Measurements from ENCODE around the gene SIRPA.

Gene SIRPA

GRCh38 chr20:1902188-1902587 lies 7.0 kb downstream of the SIRPA start:
- no peak overlapping the region for H3K4me3 ChIP-seq (replicated peaks; ENCODE audit: low read depth, low read length)
- DNase-seq (ENCODE audit: extremely low read depth, low read depth), result no peak
- no peak for TF ChIP-seq CTCF (IDR thresholded peaks at IDR 0.05; ENCODE audit: low read depth, low read length, missing control alignments)

DNA sequence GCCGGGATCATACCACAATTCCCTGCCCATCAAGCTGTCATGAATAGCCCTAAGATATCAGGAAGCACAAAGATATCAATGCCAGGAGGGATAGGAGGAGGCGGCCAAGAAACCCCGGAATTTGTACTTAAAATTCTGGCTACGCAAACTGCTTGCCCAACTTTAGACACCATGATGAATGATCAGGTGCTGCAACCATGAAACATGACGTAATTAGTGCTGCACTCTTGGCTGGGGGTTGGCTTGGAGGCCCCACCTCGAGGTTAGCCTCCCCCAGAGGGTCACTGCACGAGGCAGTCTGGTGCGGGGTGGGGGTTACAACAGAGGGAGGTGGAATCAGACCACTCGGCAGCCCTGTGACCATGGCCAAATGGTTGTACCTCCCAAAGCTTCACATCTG lies 8.9 kb downstream of the SIRPA start:
- no peak for DNase-seq (ENCODE audit: extremely low read depth, low read depth)
- TF ChIP-seq CTCF (IDR thresholded peaks at IDR 0.05; ENCODE audit: low read depth, low read length, missing control alignments), result no peak
- no peak overlapping the region for H3K4me3 ChIP-seq (replicated peaks; ENCODE audit: low read depth, low read length)

- no peak overlapping the region for H3K4me3 ChIP-seq (replicated peaks; ENCODE audit: low read depth, low read length)
- TF ChIP-seq CTCF (IDR thresholded peaks at IDR 0.05; ENCODE audit: low read depth, low read length, missing control alignments), result no peak
- DNase-seq (ENCODE audit: extremely low read depth, low read depth), result no peak
Measured at GRCh38 chr20:1905009-1905408, 9.8 kb downstream of the SIRPA start.

DNA sequence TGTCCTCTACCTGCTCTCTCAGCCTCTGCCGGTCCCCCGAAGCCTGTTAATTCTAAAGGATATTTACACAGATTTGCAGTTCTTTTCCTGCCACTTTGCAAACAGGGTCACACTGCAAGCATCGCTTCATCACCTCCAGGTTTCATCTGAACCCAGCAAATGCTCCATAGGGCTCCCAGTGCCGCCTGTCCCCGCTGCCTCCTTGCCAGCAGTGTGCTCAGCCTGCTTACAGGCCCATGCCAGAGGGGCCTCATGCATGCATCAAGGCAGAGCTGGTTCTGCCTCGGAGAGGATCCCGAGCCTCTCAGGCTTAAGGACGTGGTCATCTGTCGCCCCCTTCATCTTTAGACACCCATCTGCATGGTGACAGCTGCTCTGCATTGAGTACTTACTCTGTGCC lies 10.5 kb downstream of the SIRPA start:
- DNase-seq (ENCODE audit: extremely low read depth, low read depth), result no peak
- no peak for TF ChIP-seq CTCF (IDR thresholded peaks at IDR 0.05; ENCODE audit: low read depth, low read length, missing control alignments)

DNA sequence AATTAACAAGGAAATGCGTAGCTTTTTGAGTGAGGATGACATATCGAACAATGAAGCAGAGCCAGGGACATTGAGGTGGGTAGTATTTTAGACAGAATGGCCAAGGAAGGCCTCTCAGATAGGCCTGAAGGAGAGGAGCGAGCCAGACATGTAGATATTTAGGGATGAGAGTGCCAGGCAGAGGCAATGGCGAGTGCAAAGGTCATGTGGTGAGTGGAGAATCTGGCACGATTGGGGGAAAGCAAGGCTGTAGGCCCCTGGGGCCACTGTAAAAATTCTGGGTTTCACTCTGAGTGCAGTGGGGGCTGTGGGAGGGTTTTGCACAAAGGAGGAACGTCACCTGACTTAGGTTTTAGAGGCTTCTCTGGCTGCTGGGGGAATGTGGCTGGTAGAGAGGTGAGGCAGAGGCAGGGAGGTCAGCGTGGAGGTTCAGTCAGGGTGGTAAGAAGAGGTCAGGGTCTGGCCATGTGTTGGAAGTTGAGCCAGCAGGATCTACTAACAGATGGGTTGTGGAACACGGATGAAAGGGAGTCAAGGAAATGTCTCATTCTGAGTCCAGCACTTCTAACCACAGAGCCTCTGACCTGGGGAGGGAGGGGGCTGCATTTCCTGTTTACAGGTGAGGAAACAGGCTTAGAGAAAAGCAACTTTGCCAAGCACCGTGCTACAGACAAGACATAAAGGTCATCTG lies 11.3 kb downstream of the SIRPA start:
- no peak for TF ChIP-seq CTCF (IDR thresholded peaks at IDR 0.05; ENCODE audit: low read depth, low read length, missing control alignments)
- H3K4me3 ChIP-seq (replicated peaks; ENCODE audit: low read depth, low read length), result no peak overlapping the region
- DNase-seq (ENCODE audit: extremely low read depth, low read depth), result no peak

More for the DNA sequence above, 10.5 kb downstream of the SIRPA start:
- no peak overlapping the region for H3K4me3 ChIP-seq (replicated peaks; ENCODE audit: low read depth, low read length)

DNA sequence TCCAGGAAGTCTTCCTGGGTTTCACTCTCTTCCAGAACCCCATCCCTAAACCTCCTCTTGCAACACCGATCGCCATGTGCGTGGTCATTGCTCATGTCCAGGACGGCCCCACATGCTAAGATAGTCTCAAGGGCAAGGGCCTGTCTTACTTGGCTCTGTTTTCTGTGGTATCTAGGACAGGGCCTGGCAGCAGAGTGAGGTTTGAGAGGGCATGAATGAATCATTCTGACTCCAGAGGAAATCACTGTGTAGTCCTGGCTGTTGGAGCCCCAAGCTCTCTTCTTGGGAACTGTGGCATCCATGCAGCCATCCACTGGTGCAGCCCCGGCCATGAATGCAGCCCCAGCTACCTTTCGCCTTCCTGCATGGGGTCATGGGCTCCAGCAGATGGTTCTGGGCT lies 12.4 kb downstream of the SIRPA start:
- H3K4me3 ChIP-seq (replicated peaks; ENCODE audit: low read depth, low read length), result no peak overlapping the region
- TF ChIP-seq CTCF (IDR thresholded peaks at IDR 0.05; ENCODE audit: low read depth, low read length, missing control alignments), result no peak
- DNase-seq (ENCODE audit: extremely low read depth, low read depth), result no peak

- TF ChIP-seq CTCF (IDR thresholded peaks at IDR 0.05; ENCODE audit: low read depth, low read length, missing control alignments), result no peak
- no peak for DNase-seq (ENCODE audit: extremely low read depth, low read depth)
- H3K4me3 ChIP-seq (replicated peaks; ENCODE audit: low read depth, low read length), result no peak overlapping the region
Measured at GRCh38 chr20:1908191-1908590, 13.0 kb downstream of the SIRPA start.
